ENCODE measurements around the gene AREL1. TPM values are rescaled to one million over a fixed set of nuclear protein-coding genes. Genes with fewer than 3 reads are reported as not detected.

Gene AREL1
- total and polyA plus RNA-seq, 2 of the 8 experiments (the other 6 are each of a cell fraction or from before 2014, with no cell fraction given): 31.4 to 49.1 TPM

DNA sequence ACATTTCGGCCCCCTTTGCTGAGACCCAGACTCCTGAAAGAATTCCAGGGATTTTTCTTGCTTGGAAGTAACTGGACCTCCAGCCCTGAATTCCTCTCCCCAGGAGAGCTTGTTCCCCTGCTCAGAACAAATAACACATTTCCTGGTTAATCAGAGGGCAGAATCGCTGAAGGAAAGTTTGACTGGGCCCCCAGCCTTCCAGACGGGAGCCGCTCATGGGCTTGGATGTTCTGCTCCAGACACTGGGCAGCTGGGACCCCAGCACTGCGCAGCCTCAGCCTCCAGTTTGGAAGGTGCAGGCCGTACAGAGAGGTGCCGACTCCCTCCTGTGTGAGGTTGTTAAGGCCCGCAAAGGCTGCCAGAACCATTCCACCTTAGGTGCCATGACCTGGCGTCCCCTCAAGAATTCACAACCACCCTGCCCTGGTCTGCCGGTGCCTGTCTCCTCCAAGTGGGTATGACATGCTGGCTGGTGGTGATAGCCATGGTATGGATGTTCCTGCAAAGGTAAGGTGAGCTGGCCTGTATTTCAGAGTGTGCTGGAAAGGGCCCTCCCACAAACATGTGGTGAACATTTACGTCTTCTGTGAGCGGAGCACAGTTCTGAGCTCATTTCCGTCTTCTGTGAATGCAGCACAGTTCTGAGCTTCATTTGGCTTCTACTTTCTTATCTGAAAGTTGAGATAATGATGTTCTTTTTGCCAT is 95.7 kb downstream of the AREL1 start:
- DNase-seq (ENCODE audit: low read depth in 1 of 2, low spot score in 2 of 2) (no peak), FAIRE-seq (no peak)
- H3K4me2 ChIP-seq (ENCODE audit: insufficient read depth in 1 of 2, low read depth in 2 of 2, low read length in 2 of 2): no peak overlapping the region
- H3K9me3 ChIP-seq (ENCODE audit: insufficient read depth in 2 of 2, low read depth in 1 of 2, low read length in 1 of 2): no peaks in the 10 kb centered on the region
- H3K4me3 ChIP-seq (ENCODE audit: extremely low read depth in 1 of 4, insufficient read depth in 2 of 4, low read depth in 3 of 4, low read length in 4 of 4): no peak overlapping the region
- no peak overlapping the region for H2BK120ac ChIP-seq (replicated peaks; ENCODE audit: low read depth, low read length)
- WGBS, 2 experiments (ENCODE audit: extremely low coverage in 1 of 2, insufficient coverage in 1 of 2, insufficient read length in 1 of 2, insufficient replicate concordance in 2 of 2, low coverage in 1 of 2, low lambda C conversion rate in 2 of 2, missing lambda C conversion rate in 1 of 2): 84% methylated on average over 13 of the region's 13 CpGs; no CpG with 5 or more reads in 1 of the 2 experiments
- H4K91ac ChIP-seq (replicated peaks; ENCODE audit: insufficient read length, low read length): peak overlapping the region; percentile 39
- no peaks in the 10 kb centered on the region for H4K20me1 ChIP-seq (replicated peaks in 1 of 2; ENCODE audit: control insufficient read depth in 1 of 2, insufficient read depth in 2 of 2, low read length in 2 of 2)
- ChIA-PET CTCF (ENCODE audit: partially characterized antibody) (interaction anchor here (1.0 to 5.4 kb wide), 11 partner anchors 7 to 117 kb away, joined by 3 to 45 read pairs (median 7); no protein-coding TSS in a partner anchor), POLR2A (ENCODE audit: partially characterized antibody) (interaction anchor here (1.2 to 2.1 kb wide), 3 partner anchors 15 to 34 kb away, joined by 3 to 7 read pairs (median 4); no protein-coding TSS in a partner anchor)
- no peak overlapping the region for H3K14ac ChIP-seq (ENCODE audit: insufficient read length)
- no peak overlapping the region for H3K23ac ChIP-seq (ENCODE audit: insufficient read length)
- no peak overlapping the region for H2AFZ ChIP-seq (ENCODE audit: low read length)
- no peak overlapping the region for H3K27ac ChIP-seq (ENCODE audit: low read depth, low read length)
- peaks cover 2 to 3% (median 3%) of the 10 kb centered on the region in 4 experiments; a peak in 6 of 7 replicates for H3K27me3 ChIP-seq (replicated peaks in 1 of 4; ENCODE audit: control insufficient read depth in 3 of 4, extremely low read depth in 1 of 4, insufficient read depth in 3 of 4, low read length in 3 of 4)
- 0 out of 2 replicates have a peak overlapping the region, but pooled peaks have one; percentile 28 for H2BK5ac ChIP-seq (ENCODE audit: low read depth, low read length)
- no peak overlapping the region for H3K9ac ChIP-seq (replicated peaks in 1 of 4; ENCODE audit: extremely low read depth in 1 of 4, low read depth in 3 of 4, low read length in 3 of 4)
- H2BK12ac ChIP-seq (ENCODE audit: low read depth, low read length): peak overlapping the region; percentile 33; the same call in 1 of the 2 replicates
- no peak overlapping the region for H2BK15ac ChIP-seq (ENCODE audit: low read length)
- no peak overlapping the region for H3K18ac ChIP-seq (ENCODE audit: extremely low read depth, low read length)
- H3K4ac ChIP-seq (replicated peaks; ENCODE audit: insufficient read length, low read depth, low read length): no peak overlapping the region
- peaks cover 2 to 5% (median 4%) of the 10 kb centered on the region in 4 experiments; a peak in 4 of 7 replicates for H3K4me1 ChIP-seq (replicated peaks in 1 of 4; ENCODE audit: control insufficient read depth in 3 of 4, insufficient read depth in 4 of 4, low read length in 3 of 4)
- H4K5ac ChIP-seq (ENCODE audit: insufficient read length, low read depth, low read length): no peak overlapping the region
- H3K79me2 ChIP-seq (ENCODE audit: control insufficient read depth in 1 of 2, insufficient read depth in 2 of 2, low read length in 2 of 2): no peaks in the 10 kb centered on the region
- no peak overlapping the region for H2AK5ac ChIP-seq (ENCODE audit: low read depth, low read length)
- no peaks in the 10 kb centered on the region for H3K36me3 ChIP-seq (ENCODE audit: control insufficient read depth in 2 of 4, insufficient read depth in 4 of 4, low read length in 3 of 4)
- H3K23me2 ChIP-seq (ENCODE audit: low read depth, low read length): no peaks in the 10 kb centered on the region; the same call in 1 of the 2 replicates
- H3K56ac ChIP-seq (replicated peaks; ENCODE audit: insufficient read length, low read depth, low read length): no peak overlapping the region
- H2BK20ac ChIP-seq (ENCODE audit: low read length): no peak overlapping the region
- H3K79me1 ChIP-seq (ENCODE audit: low read depth, low read length): no peaks in the 10 kb centered on the region
- H4K8ac ChIP-seq (ENCODE audit: extremely low read depth, insufficient read depth, low read length): peak overlapping the region; percentile 51
- TF ChIP-seq, protein P1, sequence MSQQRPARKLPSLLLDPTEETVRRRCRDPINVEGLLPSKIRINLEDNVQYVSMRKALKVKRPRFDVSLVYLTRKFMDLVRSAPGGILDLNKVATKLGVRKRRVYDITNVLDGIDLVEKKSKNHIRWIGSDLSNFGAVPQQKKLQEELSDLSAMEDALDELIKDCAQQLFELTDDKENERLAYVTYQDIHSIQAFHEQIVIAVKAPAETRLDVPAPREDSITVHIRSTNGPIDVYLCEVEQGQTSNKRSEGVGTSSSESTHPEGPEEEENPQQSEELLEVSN (IDR thresholded peaks at IDR 0.05): no peak
- no peak for TF ChIP-seq RNF2 (IDR thresholded peaks at IDR 0.05; ENCODE audit: borderline replicate concordance, low read depth, low read length, missing control alignments, poor library complexity, severe bottlenecking)
- TF ChIP-seq TBP (IDR thresholded peaks at IDR 0.05; ENCODE audit: low read depth, low read length): no peak
- no peak for TF ChIP-seq POU5F1 (IDR thresholded peaks at IDR 0.05; ENCODE audit: low read depth, low read length)
- no peak for TF ChIP-seq GABPA (IDR thresholded peaks at IDR 0.05; ENCODE audit: borderline replicate concordance, insufficient read depth, low read length)
